HepG2 (cell line): Measurements from ENCODE around the gene FOXRED2. TPM values are rescaled to one million over a fixed set of nuclear protein-coding genes. Genes with fewer than 3 reads are reported as not detected.

ENCODE experiments used
- AGO2 ChIP-seq: fragments of 200-400 bp; formaldehyde crosslinking; optimal IDR thresholded peaks from 2 replicates; pipeline ENCODE3; 2017; ENCODE audit warnings: mild to moderate bottlenecking, low read depth, low read length, moderate library complexity
- CREBL2 ChIP-seq: sonication (generic); formaldehyde crosslinking; IDR thresholded peaks from 2 replicates; pipeline ENCODE4 v1.8.1; 2023; ENCODE audit warnings: missing genetic modification reagents, mild to moderate bottlenecking, borderline replicate concordance
- TCF7 ChIP-seq: sonication (generic); IDR thresholded peaks from 2 replicates; pipeline ENCODE4 v1.6.1; 2016; ENCODE audit warnings: antibody characterized with exemption, low read depth
- TCF7L2 ChIP-seq: IDR thresholded peaks from 2 replicates; pipeline ENCODE4 v1.6.1; 2011; ENCODE audit warnings: mild to moderate bottlenecking, low read depth, low read length, moderate library complexity
- ZBTB43 ChIP-seq: sonication (generic); formaldehyde crosslinking; conservative IDR thresholded peaks from 2 replicates; pipeline ENCODE4 v1.4.0; 2020; ENCODE audit warnings: missing genetic modification reagents
- polyA plus RNA-seq, 8 experiments: library from polyadenylated mRNA; depleted of rRNA in 3 of 8; stranded (reverse) in 7 of 8; unstranded in 1 of 8; fragments of >200 nt; fragmentation: Illumina TruSeq in 4 of 8; extraction: Trizol in 4 of 8; gene quantifications; 2 replicates each; pipeline versions ENCODE4 v1.2.1 to v1.2.3, GENCODE V29; 2011 to 2016; ENCODE audit warnings: low read depth in 4 of 8, missing spikeins in 1 of 8, mixed read lengths in 1 of 8; ENCODE audit not compliant: insufficient read depth in 1 of 8
- total RNA-seq, 5 experiments: library from RNA; depleted of rRNA; stranded (reverse); fragments of >200 nt; fragmentation: Illumina TruSeq; extraction: Trizol; gene quantifications; 2 replicates each; pipeline ENCODE4 v1.2.3, GENCODE V29; 2016; ENCODE audit warnings: low read depth in 1 of 5
- TF ChIP-seq, protein P1 (sequence below): IDR thresholded peaks from 2 replicates; pipeline ENCODE4 v1.6.1; 2016
- TF ChIP-seq, protein P2 (sequence below): IDR thresholded peaks from 2 replicates; pipeline ENCODE4 v1.4.0; 2020; ENCODE audit warnings: mild to moderate bottlenecking, missing genetic modification reagents
- TF ChIP-seq, protein P3 (sequence below): sonication (generic); formaldehyde crosslinking; IDR thresholded peaks from 2 replicates; pipeline ENCODE4 v1.5.1; 2020; ENCODE audit warnings: missing genetic modification reagents, mild to moderate bottlenecking, borderline replicate concordance
- TF ChIP-seq, protein P4 (sequence below): sonication (generic); formaldehyde crosslinking; IDR thresholded peaks from 2 replicates; pipeline ENCODE4 v1.9.0; 2021; ENCODE audit warnings: missing genetic modification reagents, borderline replicate concordance
- TF ChIP-seq, protein P5 (sequence below), 2 experiments: IDR thresholded peaks; 2 replicates each; pipeline ENCODE4 v1.6.1; 2011 to 2012; ENCODE audit warnings: low read length in 2 of 2, borderline replicate concordance in 1 of 2, low read depth in 1 of 2, mild to moderate bottlenecking in 1 of 2, moderate library complexity in 1 of 2

Gene FOXRED2
- total and polyA plus RNA-seq, 2 of the 13 experiments (the other 11 are each of a cell fraction or from before 2014, with no cell fraction given), result 9.3 to 28.1 TPM

- TF ChIP-seq ZBTB43 (no peak), AGO2 (peak; percentile 96), TCF7 (no peak), CREBL2 (no peak), TCF7L2 (no peak)
- TF ChIP-seq, protein P1, sequence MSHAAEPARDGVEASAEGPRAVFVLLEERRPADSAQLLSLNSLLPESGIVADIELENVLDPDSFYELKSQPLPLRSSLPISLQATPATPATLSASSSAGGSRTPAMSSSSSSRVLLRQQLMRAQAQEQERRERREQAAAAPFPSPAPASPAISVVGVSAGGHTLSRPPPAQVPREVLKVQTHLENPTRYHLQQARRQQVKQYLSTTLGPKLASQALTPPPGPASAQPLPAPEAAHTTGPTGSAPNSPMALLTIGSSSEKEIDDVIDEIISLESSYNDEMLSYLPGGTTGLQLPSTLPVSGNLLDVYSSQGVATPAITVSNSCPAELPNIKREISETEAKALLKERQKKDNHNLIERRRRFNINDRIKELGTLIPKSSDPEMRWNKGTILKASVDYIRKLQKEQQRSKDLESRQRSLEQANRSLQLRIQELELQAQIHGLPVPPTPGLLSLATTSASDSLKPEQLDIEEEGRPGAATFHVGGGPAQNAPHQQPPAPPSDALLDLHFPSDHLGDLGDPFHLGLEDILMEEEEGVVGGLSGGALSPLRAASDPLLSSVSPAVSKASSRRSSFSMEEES (CRISPR knock-in tag), result 0 out of 2 replicates have a peak, but pooled peaks have one; percentile 13
- TF ChIP-seq, protein P2, sequence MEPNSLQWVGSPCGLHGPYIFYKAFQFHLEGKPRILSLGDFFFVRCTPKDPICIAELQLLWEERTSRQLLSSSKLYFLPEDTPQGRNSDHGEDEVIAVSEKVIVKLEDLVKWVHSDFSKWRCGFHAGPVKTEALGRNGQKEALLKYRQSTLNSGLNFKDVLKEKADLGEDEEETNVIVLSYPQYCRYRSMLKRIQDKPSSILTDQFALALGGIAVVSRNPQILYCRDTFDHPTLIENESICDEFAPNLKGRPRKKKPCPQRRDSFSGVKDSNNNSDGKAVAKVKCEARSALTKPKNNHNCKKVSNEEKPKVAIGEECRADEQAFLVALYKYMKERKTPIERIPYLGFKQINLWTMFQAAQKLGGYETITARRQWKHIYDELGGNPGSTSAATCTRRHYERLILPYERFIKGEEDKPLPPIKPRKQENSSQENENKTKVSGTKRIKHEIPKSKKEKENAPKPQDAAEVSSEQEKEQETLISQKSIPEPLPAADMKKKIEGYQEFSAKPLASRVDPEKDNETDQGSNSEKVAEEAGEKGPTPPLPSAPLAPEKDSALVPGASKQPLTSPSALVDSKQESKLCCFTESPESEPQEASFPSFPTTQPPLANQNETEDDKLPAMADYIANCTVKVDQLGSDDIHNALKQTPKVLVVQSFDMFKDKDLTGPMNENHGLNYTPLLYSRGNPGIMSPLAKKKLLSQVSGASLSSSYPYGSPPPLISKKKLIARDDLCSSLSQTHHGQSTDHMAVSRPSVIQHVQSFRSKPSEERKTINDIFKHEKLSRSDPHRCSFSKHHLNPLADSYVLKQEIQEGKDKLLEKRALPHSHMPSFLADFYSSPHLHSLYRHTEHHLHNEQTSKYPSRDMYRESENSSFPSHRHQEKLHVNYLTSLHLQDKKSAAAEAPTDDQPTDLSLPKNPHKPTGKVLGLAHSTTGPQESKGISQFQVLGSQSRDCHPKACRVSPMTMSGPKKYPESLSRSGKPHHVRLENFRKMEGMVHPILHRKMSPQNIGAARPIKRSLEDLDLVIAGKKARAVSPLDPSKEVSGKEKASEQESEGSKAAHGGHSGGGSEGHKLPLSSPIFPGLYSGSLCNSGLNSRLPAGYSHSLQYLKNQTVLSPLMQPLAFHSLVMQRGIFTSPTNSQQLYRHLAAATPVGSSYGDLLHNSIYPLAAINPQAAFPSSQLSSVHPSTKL (CRISPR knock-in tag), result peak; percentile 36; the same call in 1 of the 2 replicates
- TF ChIP-seq, protein P3, sequence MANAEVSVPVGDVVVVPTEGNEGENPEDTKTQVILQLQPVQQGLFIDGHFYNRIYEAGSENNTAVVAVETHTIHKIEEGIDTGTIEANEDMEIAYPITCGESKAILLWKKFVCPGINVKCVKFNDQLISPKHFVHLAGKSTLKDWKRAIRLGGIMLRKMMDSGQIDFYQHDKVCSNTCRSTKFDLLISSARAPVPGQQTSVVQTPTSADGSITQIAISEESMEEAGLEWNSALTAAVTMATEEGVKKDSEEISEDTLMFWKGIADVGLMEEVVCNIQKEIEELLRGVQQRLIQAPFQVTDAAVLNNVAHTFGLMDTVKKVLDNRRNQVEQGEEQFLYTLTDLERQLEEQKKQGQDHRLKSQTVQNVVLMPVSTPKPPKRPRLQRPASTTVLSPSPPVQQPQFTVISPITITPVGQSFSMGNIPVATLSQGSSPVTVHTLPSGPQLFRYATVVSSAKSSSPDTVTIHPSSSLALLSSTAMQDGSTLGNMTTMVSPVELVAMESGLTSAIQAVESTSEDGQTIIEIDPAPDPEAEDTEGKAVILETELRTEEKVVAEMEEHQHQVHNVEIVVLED (CRISPR knock-in tag), result peak; percentile 92
- TF ChIP-seq, protein P4, sequence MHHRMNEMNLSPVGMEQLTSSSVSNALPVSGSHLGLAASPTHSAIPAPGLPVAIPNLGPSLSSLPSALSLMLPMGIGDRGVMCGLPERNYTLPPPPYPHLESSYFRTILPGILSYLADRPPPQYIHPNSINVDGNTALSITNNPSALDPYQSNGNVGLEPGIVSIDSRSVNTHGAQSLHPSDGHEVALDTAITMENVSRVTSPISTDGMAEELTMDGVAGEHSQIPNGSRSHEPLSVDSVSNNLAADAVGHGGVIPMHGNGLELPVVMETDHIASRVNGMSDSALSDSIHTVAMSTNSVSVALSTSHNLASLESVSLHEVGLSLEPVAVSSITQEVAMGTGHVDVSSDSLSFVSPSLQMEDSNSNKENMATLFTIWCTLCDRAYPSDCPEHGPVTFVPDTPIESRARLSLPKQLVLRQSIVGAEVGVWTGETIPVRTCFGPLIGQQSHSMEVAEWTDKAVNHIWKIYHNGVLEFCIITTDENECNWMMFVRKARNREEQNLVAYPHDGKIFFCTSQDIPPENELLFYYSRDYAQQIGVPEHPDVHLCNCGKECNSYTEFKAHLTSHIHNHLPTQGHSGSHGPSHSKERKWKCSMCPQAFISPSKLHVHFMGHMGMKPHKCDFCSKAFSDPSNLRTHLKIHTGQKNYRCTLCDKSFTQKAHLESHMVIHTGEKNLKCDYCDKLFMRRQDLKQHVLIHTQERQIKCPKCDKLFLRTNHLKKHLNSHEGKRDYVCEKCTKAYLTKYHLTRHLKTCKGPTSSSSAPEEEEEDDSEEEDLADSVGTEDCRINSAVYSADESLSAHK, result no peak
- TF ChIP-seq, protein P5, sequence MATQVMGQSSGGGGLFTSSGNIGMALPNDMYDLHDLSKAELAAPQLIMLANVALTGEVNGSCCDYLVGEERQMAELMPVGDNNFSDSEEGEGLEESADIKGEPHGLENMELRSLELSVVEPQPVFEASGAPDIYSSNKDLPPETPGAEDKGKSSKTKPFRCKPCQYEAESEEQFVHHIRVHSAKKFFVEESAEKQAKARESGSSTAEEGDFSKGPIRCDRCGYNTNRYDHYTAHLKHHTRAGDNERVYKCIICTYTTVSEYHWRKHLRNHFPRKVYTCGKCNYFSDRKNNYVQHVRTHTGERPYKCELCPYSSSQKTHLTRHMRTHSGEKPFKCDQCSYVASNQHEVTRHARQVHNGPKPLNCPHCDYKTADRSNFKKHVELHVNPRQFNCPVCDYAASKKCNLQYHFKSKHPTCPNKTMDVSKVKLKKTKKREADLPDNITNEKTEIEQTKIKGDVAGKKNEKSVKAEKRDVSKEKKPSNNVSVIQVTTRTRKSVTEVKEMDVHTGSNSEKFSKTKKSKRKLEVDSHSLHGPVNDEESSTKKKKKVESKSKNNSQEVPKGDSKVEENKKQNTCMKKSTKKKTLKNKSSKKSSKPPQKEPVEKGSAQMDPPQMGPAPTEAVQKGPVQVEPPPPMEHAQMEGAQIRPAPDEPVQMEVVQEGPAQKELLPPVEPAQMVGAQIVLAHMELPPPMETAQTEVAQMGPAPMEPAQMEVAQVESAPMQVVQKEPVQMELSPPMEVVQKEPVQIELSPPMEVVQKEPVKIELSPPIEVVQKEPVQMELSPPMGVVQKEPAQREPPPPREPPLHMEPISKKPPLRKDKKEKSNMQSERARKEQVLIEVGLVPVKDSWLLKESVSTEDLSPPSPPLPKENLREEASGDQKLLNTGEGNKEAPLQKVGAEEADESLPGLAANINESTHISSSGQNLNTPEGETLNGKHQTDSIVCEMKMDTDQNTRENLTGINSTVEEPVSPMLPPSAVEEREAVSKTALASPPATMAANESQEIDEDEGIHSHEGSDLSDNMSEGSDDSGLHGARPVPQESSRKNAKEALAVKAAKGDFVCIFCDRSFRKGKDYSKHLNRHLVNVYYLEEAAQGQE (IDR thresholded peaks at IDR 0.05; ENCODE audit: borderline replicate concordance in 1 of 2, low read depth in 1 of 2, low read length in 2 of 2), result peak in 1 of 2 experiments; percentile 35; a peak in 1 of 4 replicates
Observed at GRCh38 chr22:36481393-36482168, 25.3 kb downstream of the FOXRED2 start, which contains the start of gene TXN2 (continued).
